SK-N-SH treated with all-trans-retinoic acid at 6 μM for 48 hours (cell line): ENCODE results near the gene TBC1D22B.

Experiments
- ATAC-seq: fragments of 200-7000 bp; cut with Tn5 transposase; 3 replicates; pipeline ENCODE4 v1.9.1; 2020; ENCODE audit warnings: mild to moderate bottlenecking, moderate library complexity
- ARNTL ChIP-seq: fragments of 450-650 bp; formaldehyde crosslinking; IDR thresholded peaks from 2 replicates; pipeline ENCODE4 v1.5.0; 2020; ENCODE audit warnings: low read depth, mild to moderate bottlenecking, moderate library complexity, borderline replicate concordance
- BACH2 ChIP-seq: fragments of 250-450 bp; sonication (Bioruptor Pico); IDR thresholded peaks from 2 replicates; pipeline ENCODE4 v1.9.0; 2021; ENCODE audit warnings: mild to moderate bottlenecking, borderline replicate concordance
- CREB5 ChIP-seq: fragments of 250-450 bp; sonication (Bioruptor Pico); IDR thresholded peaks from 2 replicates; pipeline ENCODE4 v1.5.1; 2020; ENCODE audit warnings: low read depth, mild to moderate bottlenecking, moderate library complexity
- CSDC2 ChIP-seq: fragments of 250-450 bp; sonication (Bioruptor Pico); IDR thresholded peaks from 2 replicates; pipeline ENCODE4 v1.5.0; 2020; ENCODE audit warnings: mild to moderate bottlenecking, moderate library complexity
- CSRNP3 ChIP-seq: fragments of 250-450 bp; sonication (Bioruptor Pico); IDR thresholded peaks from 2 replicates; pipeline ENCODE4 v1.5.1; 2021; ENCODE audit warnings: mild to moderate bottlenecking, moderate library complexity
- ESRRG ChIP-seq: fragments of 250-450 bp; sonication (Bioruptor Pico); IDR thresholded peaks from 2 replicates; pipeline ENCODE4 v1.6.1; 2021; ENCODE audit warnings: mild to moderate bottlenecking
- GLIS3 ChIP-seq: fragments of 250-450 bp; sonication (Bioruptor Pico); IDR thresholded peaks from 2 replicates; pipeline ENCODE4 v1.5.0; 2020; ENCODE audit warnings: mild to moderate bottlenecking, moderate library complexity
- ISL1 ChIP-seq: fragments of 250-450 bp; sonication (Bioruptor Pico); IDR thresholded peaks from 2 replicates; pipeline ENCODE4 v2.1.2; 2022; ENCODE audit warnings: mild to moderate bottlenecking, moderate library complexity
- OSR1 ChIP-seq: fragments of 250-450 bp; sonication (Bioruptor Pico); IDR thresholded peaks from 2 replicates; pipeline ENCODE4 v1.8.0; 2022; ENCODE audit warnings: moderate library complexity, mild to moderate bottlenecking, inconsistent platforms
- PATZ1 ChIP-seq: fragments of 250-450 bp; sonication (Bioruptor Pico); IDR thresholded peaks from 2 replicates; pipeline ENCODE4 v1.8.0; 2020; ENCODE audit warnings: mild to moderate bottlenecking, moderate library complexity, borderline replicate concordance
- POU6F1 ChIP-seq: fragments of 250-450 bp; sonication (Bioruptor Pico); IDR thresholded peaks from 2 replicates; pipeline ENCODE4 v1.8.0; 2021; ENCODE audit warnings: low read depth, mild to moderate bottlenecking, moderate library complexity, borderline replicate concordance
- PPARA ChIP-seq: fragments of 250-450 bp; sonication (Bioruptor Pico); IDR thresholded peaks from 2 replicates; pipeline ENCODE4 v1.5.0; 2020; ENCODE audit warnings: mild to moderate bottlenecking, borderline replicate concordance
- RARB ChIP-seq: fragments of 250-450 bp; sonication (Bioruptor Pico); IDR thresholded peaks from 2 replicates; pipeline ENCODE4 v1.8.0; 2021; ENCODE audit warnings: mild to moderate bottlenecking, moderate library complexity
- SNAI2 ChIP-seq: fragments of 250-450 bp; sonication (Bioruptor Pico); IDR thresholded peaks from 2 replicates; pipeline ENCODE4 v1.5.0; 2020; ENCODE audit warnings: mild to moderate bottlenecking, moderate library complexity
- TOX ChIP-seq: fragments of 250-450 bp; sonication (Bioruptor Pico); IDR thresholded peaks from 2 replicates; pipeline ENCODE4 v1.8.0; 2021; ENCODE audit warnings: mild to moderate bottlenecking, moderate library complexity, borderline replicate concordance
- ZC3H10 ChIP-seq: fragments of 250-450 bp; sonication (Bioruptor Pico); IDR thresholded peaks from 2 replicates; pipeline ENCODE4 v1.5.1; 2021; ENCODE audit warnings: mild to moderate bottlenecking, moderate library complexity
- ZFP30 ChIP-seq: fragments of 450-650 bp; formaldehyde crosslinking; IDR thresholded peaks from 2 replicates; pipeline ENCODE4 v1.5.0; 2022; ENCODE audit warnings: mild to moderate bottlenecking, moderate library complexity
- ZNF565 ChIP-seq: fragments of 450-650 bp; formaldehyde crosslinking; conservative IDR thresholded peaks from 2 replicates; pipeline ENCODE4 v1.5.0; 2020; ENCODE audit warnings: low read depth, mild to moderate bottlenecking, moderate library complexity
- ZNF70 ChIP-seq: fragments of 450-650 bp; formaldehyde crosslinking; IDR thresholded peaks from 2 replicates; pipeline ENCODE4 v1.5.0; 2020; ENCODE audit warnings: mild to moderate bottlenecking, moderate library complexity
- ZNF8 ChIP-seq: fragments of 450-650 bp; formaldehyde crosslinking; IDR thresholded peaks from 2 replicates; pipeline ENCODE4 v1.5.0; 2020; ENCODE audit warnings: mild to moderate bottlenecking, moderate library complexity

TBC1D22B gene

GRCh38 chr6:37279366-37280134, 22.0 kb downstream of the TBC1D22B start (continued):
- TF ChIP-seq PATZ1 (no peak), CREB5 (CRISPR knock-in tag) (no peak), ZFP30 (CRISPR knock-in tag) (no peak), CSDC2 (no peak), ESRRG (CRISPR knock-in tag) (no peak), ZNF565 (no peak), OSR1 (CRISPR knock-in tag) (no peak)
- TF ChIP-seq, all 23 proteins: peak for 0

- TF ChIP-seq ZNF565 (no peak), ZC3H10 (CRISPR knock-in tag) (no peak), ZFP30 (CRISPR knock-in tag) (no peak), PATZ1 (no peak), ESRRG (CRISPR knock-in tag) (no peak), OSR1 (CRISPR knock-in tag) (no peak), PPARA (no peak), POU6F1 (CRISPR knock-in tag) (no peak), RARB (CRISPR knock-in tag) (no peak), GLIS3 (CRISPR knock-in tag) (no peak), ISL1 (CRISPR knock-in tag) (no peak), ZNF70 (CRISPR knock-in tag) (no peak)
- ATAC-seq = no peak
These were observed 22.8 kb downstream of the TBC1D22B start for GRCh38 chr6:37280162-37280887.

GRCh38 chr6:37282371-37282770, 24.8 kb downstream of the TBC1D22B start:
- TF ChIP-seq ARNTL (CRISPR knock-in tag) = no peak
- TF ChIP-seq SNAI2 (CRISPR knock-in tag) = no peak
- TF ChIP-seq POU6F1 (CRISPR knock-in tag) = no peak
- TF ChIP-seq TOX = no peak
- TF ChIP-seq PPARA = no peak
- ATAC-seq = no peak

- TF ChIP-seq CSDC2 (no peak), ZNF8 (CRISPR knock-in tag) (no peak), PPARA (no peak), POU6F1 (CRISPR knock-in tag) (no peak), CSRNP3 (CRISPR knock-in tag) (no peak), ZFP30 (CRISPR knock-in tag) (no peak), BACH2 (CRISPR knock-in tag) (no peak), PATZ1 (no peak)
- no peak for ATAC-seq
These were observed 25.7 kb downstream of the TBC1D22B start for GRCh38 chr6:37283268-37283667.
